NOMO-1 (cell line): ENCODE measurements around the gene MLLT3.
"Not testable (repeated sequence)": the region's sequence is repeated elsewhere in the genome, so short reads cannot be mapped to it uniquely, and the experiment has no call there.

Experiments used
- DNase-seq, 2 experiments: peaks; one replicate each; lab custom pipeline; 2025; ENCODE audit not compliant: unreplicated experiment in 2 of 2; lab: John Stamatoyannopoulos, UW

Gene MLLT3

GRCh38 chr9:20599195-20599594, 23.1 kb downstream of the MLLT3 start:
- DNase-seq = no peak

GRCh38 chr9:20598367-20598766, 23.9 kb downstream of the MLLT3 start:
- no peak for DNase-seq

DNA sequence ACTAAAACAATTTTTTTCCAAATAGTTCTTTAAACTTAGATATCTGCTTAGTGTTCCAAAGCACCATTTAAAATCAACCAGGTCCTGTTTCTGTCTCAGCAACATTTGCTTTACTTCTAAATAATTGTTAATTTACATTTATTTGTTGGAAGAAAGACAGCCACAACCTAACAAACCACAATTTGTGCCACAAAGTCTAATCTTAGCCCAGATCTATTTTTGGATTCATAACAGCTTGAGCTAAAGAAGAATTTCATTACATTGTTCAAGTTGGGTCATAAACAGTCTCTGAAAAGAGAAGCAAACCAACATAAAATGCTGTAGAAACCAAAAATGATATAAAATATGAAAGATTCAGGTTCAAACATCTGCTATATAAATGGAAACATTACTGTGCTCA, 24.4 kb downstream of the MLLT3 start:
- DNase-seq = no peak

GRCh38 chr9:20594608-20595007, 27.7 kb downstream of the MLLT3 start:
- DNase-seq = no peak

DNA sequence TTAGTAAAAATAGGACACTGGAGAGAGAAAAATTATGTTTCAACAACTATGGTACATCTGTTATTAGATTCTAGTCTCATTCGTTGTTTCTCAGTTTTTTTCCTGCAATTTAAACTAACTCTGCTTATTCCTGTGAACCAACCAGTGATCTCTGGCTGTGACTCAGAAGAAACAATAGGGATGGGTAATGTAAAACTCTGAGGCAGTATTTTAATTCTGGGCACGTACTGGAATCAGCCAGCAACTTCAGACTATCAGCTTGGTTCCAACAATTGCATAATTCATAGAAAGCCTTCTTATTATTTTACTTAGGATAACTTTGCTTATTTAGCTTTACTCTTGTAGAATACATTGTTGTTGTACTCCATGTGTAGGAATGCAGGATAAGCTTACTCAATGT, 28.8 kb downstream of the MLLT3 start:
- no peak for DNase-seq

DNA sequence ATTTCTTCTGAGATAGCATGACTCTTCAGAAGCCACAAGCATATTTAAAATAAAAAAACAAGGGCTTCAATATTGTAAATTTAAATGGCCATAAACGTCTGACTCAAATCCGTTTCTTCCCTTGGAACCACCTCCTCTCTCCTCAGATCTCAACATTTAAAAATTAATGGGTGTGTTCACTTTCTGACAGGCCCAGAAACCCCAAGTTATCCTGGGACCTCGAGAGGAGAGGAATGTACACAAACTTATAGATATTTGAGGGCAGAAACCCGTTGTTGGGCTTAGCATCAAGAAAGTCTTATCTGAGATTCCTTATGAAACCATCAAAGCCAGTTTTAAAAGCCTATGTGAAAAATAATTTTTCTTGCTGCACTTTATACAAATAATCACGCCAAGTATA, 29.2 kb downstream of the MLLT3 start:
- DNase-seq = no peak

GRCh38 chr9:20592673-20593072, 29.6 kb downstream of the MLLT3 start:
- no peak for DNase-seq

- no peak for DNase-seq
Measured at GRCh38 chr9:20591223-20591622, 31.1 kb downstream of the MLLT3 start.

- DNase-seq = no peak
Measured at GRCh38 chr9:20584968-20585643, 37.2 kb downstream of the MLLT3 start.

DNA sequence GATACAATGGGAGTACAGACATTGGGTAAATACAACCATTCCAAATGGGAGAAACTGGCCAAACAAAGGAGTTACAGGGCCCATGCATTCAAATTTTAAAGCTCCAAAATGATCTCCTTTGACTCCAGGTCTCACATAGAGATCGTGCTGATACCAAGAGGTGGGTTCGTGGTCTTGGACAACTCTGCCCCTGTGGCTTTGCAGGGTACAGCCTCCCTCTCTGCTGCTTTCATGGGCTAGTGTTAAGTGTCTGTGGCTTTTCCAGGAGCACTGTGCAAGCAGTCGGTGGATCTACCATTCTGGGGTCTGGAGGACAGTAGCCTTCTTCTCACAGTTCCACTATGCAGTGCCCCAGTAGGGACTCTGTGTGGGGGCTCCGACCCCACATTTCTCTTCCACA, 39.2 kb downstream of the MLLT3 start:
- DNase-seq = not testable (repeated sequence)

- no peak for DNase-seq
Measured at GRCh38 chr9:20582150-20582549, 40.1 kb downstream of the MLLT3 start.

GRCh38 chr9:20580673-20581072, 41.6 kb downstream of the MLLT3 start:
- DNase-seq = no peak

DNA sequence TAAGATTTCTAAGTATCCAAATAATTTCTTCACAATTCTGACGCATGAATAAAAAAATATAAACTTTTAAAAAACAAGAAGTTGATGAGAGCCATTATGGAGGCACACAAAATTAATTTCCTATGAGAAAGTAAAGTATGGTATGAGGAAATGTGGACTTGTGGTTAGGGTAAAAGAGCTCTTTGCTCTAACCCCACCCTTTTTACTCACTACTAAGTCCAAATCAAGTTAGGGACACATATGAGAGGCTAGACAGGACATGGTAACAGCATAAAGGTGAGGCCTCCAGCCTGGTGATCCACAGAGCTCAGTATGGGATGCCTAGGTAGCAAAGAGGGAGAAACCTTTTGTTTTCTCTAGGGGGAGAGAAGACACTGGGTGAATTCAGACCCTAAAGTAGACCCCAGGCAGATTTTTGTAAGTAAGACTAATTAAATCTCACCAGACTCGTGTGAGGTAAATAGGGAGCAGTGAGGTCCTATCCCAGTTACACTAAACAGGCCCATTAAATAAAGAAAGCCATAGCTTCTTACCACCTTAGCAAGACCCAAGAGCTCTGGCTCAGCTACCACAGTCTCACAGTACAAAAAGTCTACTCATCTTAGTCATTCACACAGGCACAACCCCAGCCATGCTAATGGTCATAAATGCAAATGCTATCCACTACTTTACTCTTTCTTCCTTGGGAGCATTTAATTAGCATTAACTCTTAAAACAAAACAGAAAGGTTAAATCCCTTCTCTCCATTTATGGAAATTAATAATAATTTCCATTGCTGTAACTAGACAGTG, 42.6 kb downstream of the MLLT3 start:
- DNase-seq = no peak

DNA sequence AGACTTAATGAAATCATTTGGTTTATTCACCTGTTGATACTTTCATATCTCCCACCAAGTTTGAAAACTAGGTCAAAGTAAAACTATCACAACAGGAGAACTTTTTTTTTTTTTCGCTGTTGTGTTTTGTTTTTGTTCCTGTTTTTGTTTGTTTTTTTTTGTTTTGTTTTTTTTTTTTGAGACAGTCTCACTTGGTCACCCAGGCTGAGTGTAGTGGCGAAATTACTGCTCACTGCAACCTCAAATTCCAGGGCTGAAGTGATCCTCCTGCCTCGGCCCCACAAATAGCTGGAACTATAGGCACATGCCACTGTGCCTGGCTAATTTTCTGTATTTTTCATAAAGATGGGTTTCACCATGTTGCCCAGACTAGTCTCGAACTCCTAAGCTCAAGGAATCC, 49.3 kb downstream of the MLLT3 start:
- DNase-seq = no peak

GRCh38 chr9:20570756-20571155, 51.5 kb downstream of the MLLT3 start:
- no peak for DNase-seq

GRCh38 chr9:20570087-20570486, 52.2 kb downstream of the MLLT3 start:
- DNase-seq = no peak

- DNase-seq = no peak
Measured at GRCh38 chr9:20569525-20569924, 52.8 kb downstream of the MLLT3 start.

DNA sequence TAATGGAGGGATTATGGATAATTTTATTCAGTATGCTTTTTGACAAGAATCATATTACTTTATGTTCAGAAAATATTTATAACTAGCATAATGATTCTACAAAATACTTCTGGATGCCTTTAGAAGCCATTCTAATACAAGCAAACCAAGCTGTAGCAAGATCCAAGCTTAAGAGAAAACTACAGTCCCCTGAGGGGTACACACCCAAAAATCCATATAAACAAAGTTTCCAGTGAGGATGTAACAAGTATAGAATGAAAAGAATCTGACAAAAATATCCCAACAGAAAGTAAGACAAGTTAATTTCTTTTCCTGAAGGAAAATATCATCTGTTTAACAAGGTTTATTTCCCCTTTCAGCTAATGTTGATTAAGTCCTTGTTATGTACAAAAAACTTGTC, 53.9 kb downstream of the MLLT3 start:
- no peak for DNase-seq

GRCh38 chr9:20566401-20566800, 55.9 kb downstream of the MLLT3 start:
- DNase-seq = no peak

- no peak for DNase-seq
Measured at GRCh38 chr9:20564650-20565049, 57.6 kb downstream of the MLLT3 start.

DNA sequence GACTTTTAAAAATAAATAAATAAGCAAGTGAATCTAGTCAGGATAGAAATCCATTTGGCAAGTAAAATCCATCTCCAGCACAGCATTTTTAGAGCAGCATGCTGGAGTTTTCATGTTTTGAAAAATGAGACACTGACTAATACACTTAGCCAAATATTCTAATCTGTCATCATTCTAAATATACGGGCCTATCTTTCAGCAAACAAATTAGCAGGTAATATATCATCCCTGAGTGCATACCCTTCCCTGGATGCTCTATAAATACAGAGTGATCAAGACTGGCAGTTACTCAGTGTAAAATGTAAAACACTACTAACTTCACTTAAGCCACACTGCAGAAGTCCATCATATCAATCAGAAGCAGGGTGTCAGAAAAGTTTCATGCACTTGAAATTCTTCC, 58.4 kb downstream of the MLLT3 start:
- DNase-seq = no peak

- DNase-seq = no peak
Measured at GRCh38 chr9:20562051-20562450, 60.2 kb downstream of the MLLT3 start.
